H1 (cell line): ENCODE results near the gene NT5E. TPM values are rescaled to one million over a fixed set of nuclear protein-coding genes. Genes with fewer than 3 reads are reported as not detected.

Experiments
- CTCF ChIA-PET: fragments of 300-600 bp; sonication (Branson Sonifier 250); formaldehyde crosslinking; loops from one replicate; lab custom pipeline; 2021; ENCODE audit not compliant: partially characterized antibody; lab: Charles Lee
- POLR2A ChIA-PET: fragments of 300-600 bp; sonication (Branson Sonifier 250); formaldehyde crosslinking; loops from one replicate; lab custom pipeline; 2021; ENCODE audit warnings: inconsistent platforms; ENCODE audit not compliant: partially characterized antibody; lab: Charles Lee
- DNase-seq, 2 experiments: peaks; one replicate each; pipeline versions ENCODE4 v3.0.0 to v3.0.0-alpha.2; 2010 to 2022; ENCODE audit warnings: low spot score in 2 of 2, low read depth in 1 of 2, mixed read lengths in 1 of 2
- FAIRE-seq: peaks from 2 replicates; lab custom pipeline; 2011; peaks lifted over from hg19 to GRCh38; lab: Jason Lieb, UNC
- H2AFZ ChIP-seq: 2 replicates; pipeline ENCODE4 v1.8.1; 2012; ENCODE audit warnings: low read length, inconsistent platforms
- H2AK5ac ChIP-seq: 2 replicates; pipeline ENCODE4 v1.6.1; 2013; ENCODE audit warnings: low read depth, low read length
- H2BK120ac ChIP-seq: replicated peaks from 2 replicates; pipeline ENCODE3; 2013; ENCODE audit warnings: low read depth, low read length, inconsistent platforms
- H2BK12ac ChIP-seq: 2 replicates; pipeline ENCODE4 v1.6.1; 2013; ENCODE audit warnings: low read depth, low read length
- H2BK15ac ChIP-seq: 2 replicates; pipeline ENCODE4 v1.6.1; 2013; ENCODE audit warnings: low read length
- H2BK20ac ChIP-seq: 2 replicates; pipeline ENCODE4 v1.6.1; 2013; ENCODE audit warnings: low read length
- H2BK5ac ChIP-seq: 2 replicates; pipeline ENCODE4 v1.6.1; 2013; ENCODE audit warnings: low read depth, low read length
- H3K14ac ChIP-seq: 2 replicates; pipeline ENCODE4 v1.6.1; 2013; ENCODE audit warnings: inconsistent platforms; ENCODE audit not compliant: insufficient read length
- H3K18ac ChIP-seq: 2 replicates; pipeline ENCODE4 v1.6.1; 2013; ENCODE audit warnings: low read length; ENCODE audit errors: extremely low read depth
- H3K23ac ChIP-seq: 2 replicates; pipeline ENCODE4 v1.6.1; 2013; ENCODE audit warnings: inconsistent platforms; ENCODE audit not compliant: insufficient read length
- H3K23me2 ChIP-seq: 2 replicates; pipeline ENCODE4 v1.6.1; 2013; ENCODE audit warnings: low read depth, low read length
- H3K27ac ChIP-seq: 2 replicates; pipeline ENCODE4 v1.6.1; 2011; ENCODE audit warnings: low read depth, low read length, inconsistent platforms
- H3K27me3 ChIP-seq, 4 experiments: replicated peaks in 1 of 4; 1 replicate in 1 of 4; 2 replicates in 3 of 4; pipeline versions ENCODE4 v1.6.1 to v1.8.1; 2011 to 2013; ENCODE audit warnings: low read length in 3 of 4, mild to moderate bottlenecking in 3 of 4, inconsistent platforms in 2 of 4, mixed read lengths in 2 of 4, moderate library complexity in 1 of 4; ENCODE audit not compliant: control insufficient read depth in 3 of 4, insufficient read depth in 3 of 4; ENCODE audit errors: extremely low read depth in 1 of 4
- H3K36me3 ChIP-seq, 4 experiments: 2 replicates each; pipeline versions ENCODE4 v1.6.1 to v1.8.1; 2011 to 2013; ENCODE audit warnings: mild to moderate bottlenecking in 4 of 4, low read length in 3 of 4, moderate library complexity in 2 of 4, control low read depth in 1 of 4, inconsistent platforms in 1 of 4; ENCODE audit not compliant: insufficient read depth in 4 of 4, control insufficient read depth in 2 of 4
- H3K4ac ChIP-seq: replicated peaks from 2 replicates; pipeline ENCODE3; 2013; ENCODE audit warnings: low read length, low read depth, mixed read lengths, inconsistent platforms; ENCODE audit not compliant: insufficient read length
- H3K4me1 ChIP-seq, 4 experiments: replicated peaks in 1 of 4; 1 replicate in 1 of 4; 2 replicates in 3 of 4; pipeline versions ENCODE4 v1.6.1 to v1.8.1; 2011 to 2013; ENCODE audit warnings: low read length in 3 of 4, inconsistent platforms in 2 of 4, mixed read lengths in 1 of 4; ENCODE audit not compliant: insufficient read depth in 4 of 4, control insufficient read depth in 3 of 4
- H3K4me2 ChIP-seq, 2 experiments: 2 replicates each; pipeline versions ENCODE4 v1.6.1 to v1.8.1; 2011 to 2013; ENCODE audit warnings: low read depth in 2 of 2, low read length in 2 of 2, control low read depth in 1 of 2, inconsistent platforms in 1 of 2, mild to moderate bottlenecking in 1 of 2; ENCODE audit not compliant: insufficient read depth in 1 of 2
- H3K4me3 ChIP-seq, 4 experiments: fragments of 200-600, 300-600 bp in 1 of 4; sonication (generic), shearing (Covaris generic), sonication (Bioruptor Twin) in 1 of 4; 2 replicates each; pipeline versions ENCODE4 v1.5.1 to v1.8.1; 2011 to 2016; ENCODE audit warnings: low read length in 4 of 4, low read depth in 3 of 4, control low read depth in 2 of 4, inconsistent platforms in 2 of 4, mild to moderate bottlenecking in 2 of 4, mixed read lengths in 1 of 4, moderate library complexity in 1 of 4; ENCODE audit not compliant: insufficient read depth in 2 of 4; ENCODE audit errors: extremely low read depth in 1 of 4
- H3K56ac ChIP-seq: replicated peaks from 2 replicates; pipeline ENCODE3; 2013; ENCODE audit warnings: low read depth, mild to moderate bottlenecking, mixed read lengths, low read length, inconsistent platforms; ENCODE audit not compliant: insufficient read length
- H3K79me1 ChIP-seq: 2 replicates; pipeline ENCODE4 v1.6.1; 2013; ENCODE audit warnings: low read depth, low read length, control low read depth
- H3K79me2 ChIP-seq, 2 experiments: 2 replicates each; pipeline versions ENCODE4 v1.6.1 to v1.8.1; 2012 to 2013; ENCODE audit warnings: low read length in 2 of 2, mild to moderate bottlenecking in 2 of 2, inconsistent platforms in 1 of 2; ENCODE audit not compliant: insufficient read depth in 2 of 2, control insufficient read depth in 1 of 2
- H3K9ac ChIP-seq, 4 experiments: replicated peaks in 1 of 4; 1 replicate in 1 of 4; 2 replicates in 3 of 4; pipeline versions ENCODE4 v1.6.1 to v1.8.1; 2011 to 2013; ENCODE audit warnings: low read depth in 3 of 4, low read length in 3 of 4, control low read depth in 2 of 4, mild to moderate bottlenecking in 2 of 4, moderate library complexity in 2 of 4, inconsistent platforms in 1 of 4; ENCODE audit errors: extremely low read depth in 1 of 4
- H3K9me3 ChIP-seq, 2 experiments: 2 replicates each; pipeline versions ENCODE4 v1.6.1 to v1.8.1; 2012 to 2013; ENCODE audit warnings: mild to moderate bottlenecking in 2 of 2, moderate library complexity in 2 of 2, control low read depth in 1 of 2, inconsistent platforms in 1 of 2, low read depth in 1 of 2, low read length in 1 of 2, mixed read lengths in 1 of 2; ENCODE audit not compliant: insufficient read depth in 2 of 2
- H4K20me1 ChIP-seq, 2 experiments: replicated peaks in 1 of 2; 2 replicates each; pipeline versions ENCODE3 to v1.8.1; 2011 to 2013; ENCODE audit warnings: inconsistent platforms in 2 of 2, low read length in 2 of 2, mild to moderate bottlenecking in 1 of 2; ENCODE audit not compliant: insufficient read depth in 2 of 2, control insufficient read depth in 1 of 2
- H4K5ac ChIP-seq: 2 replicates; pipeline ENCODE4 v1.6.1; 2013; ENCODE audit warnings: low read length, low read depth, mixed read lengths, inconsistent platforms; ENCODE audit not compliant: insufficient read length
- H4K8ac ChIP-seq: 2 replicates; pipeline ENCODE4 v1.8.0; 2013; ENCODE audit warnings: mild to moderate bottlenecking, moderate library complexity, low read length, inconsistent platforms; ENCODE audit not compliant: insufficient read depth; ENCODE audit errors: extremely low read depth
- H4K91ac ChIP-seq: replicated peaks from 2 replicates; pipeline ENCODE3; 2013; ENCODE audit warnings: low read length, mixed read lengths, inconsistent platforms; ENCODE audit not compliant: insufficient read length
- CREB1 ChIP-seq: IDR thresholded peaks from 2 replicates; pipeline ENCODE4 v1.6.1; 2012; ENCODE audit warnings: inconsistent platforms
- GABPA ChIP-seq: IDR thresholded peaks from 2 replicates; pipeline ENCODE4 v1.6.1; 2011; ENCODE audit warnings: mild to moderate bottlenecking, low read length, moderate library complexity, borderline replicate concordance; ENCODE audit not compliant: insufficient read depth
- JUND ChIP-seq: IDR thresholded peaks from 2 replicates; pipeline ENCODE4 v1.6.1; 2011; ENCODE audit warnings: mild to moderate bottlenecking, improper control_type of control experiment, low read length
- POU5F1 ChIP-seq: IDR thresholded peaks from 2 replicates; pipeline ENCODE4 v1.6.1; 2011; ENCODE audit warnings: low read depth, mild to moderate bottlenecking, low read length, moderate library complexity
- RBBP5 ChIP-seq: IDR thresholded peaks from 2 replicates; pipeline ENCODE4 v1.7.1; 2012; ENCODE audit warnings: low read depth, mild to moderate bottlenecking, inconsistent platforms, low read length, moderate library complexity, borderline replicate concordance
- SIRT6 ChIP-seq: IDR thresholded peaks from one replicate; pipeline ENCODE4 v1.7.1; 2012; ENCODE audit warnings: low read length, inconsistent platforms
- WGBS, 2 experiments: shearing (Covaris generic) in 1 of 2; methylation state at CpG; one replicate each; pipeline versions ENCODE4 v1.1.6 to v1.1.7; 2013 to 2015; ENCODE audit warnings: low lambda C conversion rate in 2 of 2, mixed read lengths in 2 of 2, inconsistent platforms in 1 of 2, low coverage in 1 of 2, missing lambda C conversion rate in 1 of 2; ENCODE audit not compliant: insufficient replicate concordance in 2 of 2, insufficient coverage in 1 of 2, insufficient read length in 1 of 2; ENCODE audit errors: extremely low coverage in 1 of 2, missing lambda C conversion rate in 1 of 2; 5-methylcytosine and 5-hydroxymethylcytosine counted together
- polyA plus RNA-seq, 7 experiments: library from polyadenylated mRNA; depleted of rRNA in 3 of 7; stranded (reverse) in 5 of 7; unstranded in 2 of 7; fragments of >200 nt in 5 of 7; fragments of 200-250 nt in 2 of 7; gene quantifications; 1 replicate in 5 of 7; 2 replicates in 1 of 7; 4 replicates in 1 of 7; pipeline versions ENCODE4 v1.2.1 to v1.2.3, GENCODE V29; 2011 to 2013; ENCODE audit warnings: missing spikeins in 2 of 7, mixed read lengths in 2 of 7
- total RNA-seq: library from RNA; stranded (reverse); fragmentation: NEBNext Ultra II Directional; extraction: Animal tissue kit (Norgen Biotek cat#: 25700); gene quantifications from 2 replicates; pipeline ENCODE4 v1.2.1, GENCODE V29; 2021
- TF ChIP-seq, protein P1 (sequence below): IDR thresholded peaks from 2 replicates; pipeline ENCODE4 v1.6.1; 2012; ENCODE audit warnings: low read length, inconsistent platforms

Gene NT5E
- total and polyA plus RNA-seq, 2 of the 8 experiments (the other 6 are each of a cell fraction or from before 2014, with no cell fraction given), result 0.74 to 1.5 TPM

DNA sequence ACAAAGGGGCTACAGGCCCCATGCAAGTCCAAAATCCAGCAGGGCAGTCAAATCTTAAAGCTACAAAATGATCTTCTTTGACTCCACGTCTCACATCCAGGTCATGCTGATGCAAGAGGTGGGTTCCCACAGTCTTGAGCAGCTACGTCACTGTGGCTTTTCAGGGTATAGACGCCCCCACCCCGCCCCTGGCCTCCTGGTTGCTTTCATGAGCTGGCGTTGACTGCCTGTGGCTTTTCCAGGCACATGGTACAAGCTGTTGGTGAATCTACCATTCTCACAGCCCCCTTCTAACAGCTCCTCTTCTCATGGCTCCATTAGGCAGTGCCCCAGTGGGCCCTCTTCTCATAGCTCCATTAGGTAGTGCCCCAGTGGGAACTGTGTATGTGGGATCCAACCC, 47.0 kb downstream of the NT5E start:
- CTCF ChIA-PET, result interaction anchor here (0.9 to 9.5 kb wide), 2 partner anchors 14 to 142 kb away, joined by 3 to 71 read pairs; no protein-coding TSS in a partner anchor
- no peak for TF ChIP-seq JUND
- TF ChIP-seq RBBP5, result no peak
- TF ChIP-seq, protein P1, sequence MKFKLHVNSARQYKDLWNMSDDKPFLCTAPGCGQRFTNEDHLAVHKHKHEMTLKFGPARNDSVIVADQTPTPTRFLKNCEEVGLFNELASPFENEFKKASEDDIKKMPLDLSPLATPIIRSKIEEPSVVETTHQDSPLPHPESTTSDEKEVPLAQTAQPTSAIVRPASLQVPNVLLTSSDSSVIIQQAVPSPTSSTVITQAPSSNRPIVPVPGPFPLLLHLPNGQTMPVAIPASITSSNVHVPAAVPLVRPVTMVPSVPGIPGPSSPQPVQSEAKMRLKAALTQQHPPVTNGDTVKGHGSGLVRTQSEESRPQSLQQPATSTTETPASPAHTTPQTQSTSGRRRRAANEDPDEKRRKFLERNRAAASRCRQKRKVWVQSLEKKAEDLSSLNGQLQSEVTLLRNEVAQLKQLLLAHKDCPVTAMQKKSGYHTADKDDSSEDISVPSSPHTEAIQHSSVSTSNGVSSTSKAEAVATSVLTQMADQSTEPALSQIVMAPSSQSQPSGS, result no peak
- TF ChIP-seq POU5F1, result no peak
- no peak for TF ChIP-seq SIRT6
- no peak for TF ChIP-seq GABPA
- TF ChIP-seq CREB1, result no peak

More for the DNA sequence above, 47.0 kb downstream of the NT5E start:
- H3K56ac ChIP-seq, result no peak overlapping the region
- no peaks in the 10 kb centered on the region for H3K23me2 ChIP-seq
- H4K20me1 ChIP-seq, result no peaks in the 10 kb centered on the region
- FAIRE-seq (no peak), DNase-seq (no peak)
- H3K27ac ChIP-seq, result no peak overlapping the region
- peaks cover 7 to 8% of the 10 kb centered on the region in 2 experiments; a peak in 3 of 4 replicates for H3K9me3 ChIP-seq
- no peak overlapping the region for H2BK15ac ChIP-seq
- no peak overlapping the region for H2BK12ac ChIP-seq
- no peak overlapping the region for H3K23ac ChIP-seq
- H3K4me1 ChIP-seq, result no peaks in the 10 kb centered on the region
- no peak overlapping the region for H4K91ac ChIP-seq
- H3K18ac ChIP-seq, result no peak overlapping the region
- no peak overlapping the region for H2BK20ac ChIP-seq
- no peak overlapping the region for H2AFZ ChIP-seq
- no peak overlapping the region for H3K4ac ChIP-seq
- POLR2A ChIA-PET, result no interaction called here
- H4K5ac ChIP-seq, result no peak overlapping the region
- no peaks in the 10 kb centered on the region for H3K36me3 ChIP-seq
- no peak overlapping the region for H3K4me3 ChIP-seq
- H2AK5ac ChIP-seq, result no peak overlapping the region
- no peaks in the 10 kb centered on the region for H3K27me3 ChIP-seq
- H3K9ac ChIP-seq, result no peak overlapping the region
- H3K14ac ChIP-seq, result no peak overlapping the region
- no peak overlapping the region for H2BK120ac ChIP-seq
- H3K79me1 ChIP-seq, result no peaks in the 10 kb centered on the region
- H4K8ac ChIP-seq, result no peak overlapping the region
- no peak overlapping the region for H2BK5ac ChIP-seq
- no peak overlapping the region for H3K4me2 ChIP-seq
- no peaks in the 10 kb centered on the region for H3K79me2 ChIP-seq
- 96% methylated on average over 5 of the region's 5 CpGs; no CpG with 5 or more reads in 1 of the 2 experiments for WGBS, 2 experiments
